ENCODE data around the gene KLK10. TPM values are rescaled to one million over a fixed set of nuclear protein-coding genes. Genes with fewer than 3 reads are reported as not detected.
"Not testable (repeated sequence)": the region's sequence is repeated elsewhere in the genome, so short reads cannot be mapped to it uniquely, and the experiment has no call there.

KLK10 gene
- total RNA-seq, 1 experiment from 2014 or later = 28.0 TPM

- Histone ChIP-seq H3K4me3 (no peak overlapping the region), H3K9me2 (ENCODE audit: insufficient read depth) (no peaks in the 10 kb centered on the region), H3F3A (ENCODE audit: insufficient read depth, low read depth) (peaks cover 63% of the 10 kb centered on the region), H3K79me2 (ENCODE audit: low read depth) (peaks cover 18% of the 10 kb centered on the region), H3K27ac (peak overlapping the region; percentile 78), H3K4me2 (peak overlapping the region; percentile 54), H3K27me3 (ENCODE audit: insufficient read depth, low read depth) (no peaks in the 10 kb centered on the region), H3K9me3 (ENCODE audit: insufficient read depth, low read depth) (no peaks in the 10 kb centered on the region), H3K36me3 (ENCODE audit: low read depth) (peaks cover 14% of the 10 kb centered on the region; the same call in 1 of the 2 replicates), H2AFZ (no peak overlapping the region), H3K4me1 (replicated peaks; ENCODE audit: insufficient read depth) (peaks cover 70% of the 10 kb centered on the region), H4K20me1 (ENCODE audit: insufficient read depth) (no peaks in the 10 kb centered on the region)
- peak; percentile 63 to 99 for DNase-seq
- ChIA-PET CTCF (interaction anchor here (1.3 kb wide), 1 partner anchor 44 kb away, joined by 6 read pairs; no protein-coding TSS in a partner anchor), POLR2A (ENCODE audit: unreplicated experiment) (interaction anchor here (0.5 to 1.1 kb wide), 3 partner anchors 10 to 46 kb away, joined by 7 to 8 read pairs (median 7); partner anchors contain the start of gene KLK5)
- BruUV-seq (replicated peaks) = no TSS peak
- intact Hi-C loops (cut with micrococcal nuclease; ENCODE audit: unreplicated experiment) = no loop called here
- TF ChIP-seq, protein P1, sequence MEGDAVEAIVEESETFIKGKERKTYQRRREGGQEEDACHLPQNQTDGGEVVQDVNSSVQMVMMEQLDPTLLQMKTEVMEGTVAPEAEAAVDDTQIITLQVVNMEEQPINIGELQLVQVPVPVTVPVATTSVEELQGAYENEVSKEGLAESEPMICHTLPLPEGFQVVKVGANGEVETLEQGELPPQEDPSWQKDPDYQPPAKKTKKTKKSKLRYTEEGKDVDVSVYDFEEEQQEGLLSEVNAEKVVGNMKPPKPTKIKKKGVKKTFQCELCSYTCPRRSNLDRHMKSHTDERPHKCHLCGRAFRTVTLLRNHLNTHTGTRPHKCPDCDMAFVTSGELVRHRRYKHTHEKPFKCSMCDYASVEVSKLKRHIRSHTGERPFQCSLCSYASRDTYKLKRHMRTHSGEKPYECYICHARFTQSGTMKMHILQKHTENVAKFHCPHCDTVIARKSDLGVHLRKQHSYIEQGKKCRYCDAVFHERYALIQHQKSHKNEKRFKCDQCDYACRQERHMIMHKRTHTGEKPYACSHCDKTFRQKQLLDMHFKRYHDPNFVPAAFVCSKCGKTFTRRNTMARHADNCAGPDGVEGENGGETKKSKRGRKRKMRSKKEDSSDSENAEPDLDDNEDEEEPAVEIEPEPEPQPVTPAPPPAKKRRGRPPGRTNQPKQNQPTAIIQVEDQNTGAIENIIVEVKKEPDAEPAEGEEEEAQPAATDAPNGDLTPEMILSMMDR (conservative IDR thresholded peaks at IDR 0.05) = no peak
- TF ChIP-seq EZH2 (IDR thresholded peaks at IDR 0.05; ENCODE audit: low read depth) = no peak
Measured at GRCh38 chr19:50972795-50973376, 46.6 kb downstream of the KLK10 start.

DNA sequence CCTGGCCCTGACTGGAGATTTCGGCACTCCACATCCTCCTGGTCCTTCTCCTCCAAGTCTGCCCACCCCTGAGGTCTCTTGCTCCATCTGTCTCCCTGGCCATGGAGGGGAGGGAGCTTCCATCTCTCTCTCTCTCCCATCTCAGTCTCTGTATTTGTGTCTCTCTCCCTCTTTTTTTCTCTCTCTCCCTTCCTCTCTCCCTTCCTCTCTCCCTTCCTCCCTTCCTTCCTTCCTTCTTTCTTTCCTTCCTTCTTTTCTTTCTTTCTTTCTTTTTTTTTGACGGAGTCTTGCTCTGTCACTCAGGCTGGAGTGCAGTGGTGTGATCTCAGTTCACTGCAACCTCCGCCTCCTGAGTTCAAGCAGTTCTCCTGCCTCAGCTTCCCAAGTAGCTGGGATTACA, 49.7 kb downstream of the KLK10 start:
- Histone ChIP-seq H3K4me1 (replicated peaks; ENCODE audit: insufficient read depth) (peaks cover 81% of the 10 kb centered on the region), H3K4me2 (peak overlapping the region; percentile 89), H3K79me2 (ENCODE audit: low read depth) (peaks cover 49% of the 10 kb centered on the region), H3K4me3 (peak overlapping the region; percentile 76; the same call in 1 of the 2 replicates), H3K27ac (peak overlapping the region; percentile 92), H3K36me3 (ENCODE audit: low read depth) (peaks cover 14% of the 10 kb centered on the region), H3F3A (ENCODE audit: insufficient read depth, low read depth) (peaks cover 62% of the 10 kb centered on the region)
- BruUV-seq (replicated peaks); H2AFZ ChIP-seq; DNase-seq; CTCF ChIA-PET; H3K9me3 ChIP-seq (ENCODE audit: insufficient read depth, low read depth); H3K9me2 ChIP-seq (ENCODE audit: insufficient read depth); H4K20me1 ChIP-seq (ENCODE audit: insufficient read depth); H3K27me3 ChIP-seq (ENCODE audit: insufficient read depth, low read depth): not testable (repeated sequence)
- intact Hi-C loops (cut with micrococcal nuclease; ENCODE audit: unreplicated experiment) = loop anchor here (1.0 to 2.0 kb wide), 5 partner anchors 22 to 127 kb away; partner anchors contain the start of gene KLK8
- POLR2A ChIA-PET (ENCODE audit: unreplicated experiment) = interaction anchor here (0.5 to 2.2 kb wide), 6 partner anchors 13 to 370 kb away, joined by 3 to 15 read pairs (median 6); partner anchors contain the start of gene KLK8

- BruUV-seq (replicated peaks) = no TSS peak
- Histone ChIP-seq H3F3A (ENCODE audit: insufficient read depth, low read depth) (peaks cover 64% of the 10 kb centered on the region), H3K9me3 (ENCODE audit: insufficient read depth, low read depth) (no peaks in the 10 kb centered on the region), H3K9me2 (ENCODE audit: insufficient read depth) (no peaks in the 10 kb centered on the region), H3K36me3 (ENCODE audit: low read depth) (peaks cover 18% of the 10 kb centered on the region), H3K4me2 (peak within 1 kb of the TSS; percentile 89), H3K4me3 (peak within 1 kb of the TSS; percentile 76), H3K27me3 (ENCODE audit: insufficient read depth, low read depth) (no peaks in the 10 kb centered on the region), H2AFZ (peak within 1 kb of the TSS; percentile 37; the same call in 1 of the 2 replicates), H4K20me1 (ENCODE audit: insufficient read depth) (no peaks in the 10 kb centered on the region), H3K4me1 (replicated peaks; ENCODE audit: insufficient read depth) (peaks cover 79% of the 10 kb centered on the region), H3K79me2 (ENCODE audit: low read depth) (peaks cover 53% of the 10 kb centered on the region), H3K27ac (peak within 1 kb of the TSS; percentile 92)
- intact Hi-C loops (cut with micrococcal nuclease; ENCODE audit: unreplicated experiment) = loop anchor here (1.0 to 2.0 kb wide), 5 partner anchors 23 to 127 kb away; partner anchors contain the start of gene KLK8
- POLR2A ChIA-PET (ENCODE audit: unreplicated experiment) = interaction anchor here (0.5 to 2.2 kb wide), 6 partner anchors 13 to 370 kb away, joined by 3 to 15 read pairs (median 6); partner anchors contain the start of gene KLK8
- DNase-seq = peak; percentile 97 to 99
- CTCF ChIA-PET = interaction anchor here (0.6 kb wide), 1 partner anchor 13 kb away, joined by 5 read pairs; no protein-coding TSS in a partner anchor
- no peak for TF ChIP-seq EZH2 (IDR thresholded peaks at IDR 0.05; ENCODE audit: low read depth)
- TF ChIP-seq, protein P1 (conservative IDR thresholded peaks at IDR 0.05) = no peak
Measured at GRCh38 chr19:50969413-50969760, 50.1 kb downstream of the KLK10 start, which contains the start of gene KLK6. Gene KLK6 (minus strand): TSS chr19:50969591. CDS start chr19:50968104, 1,487 bp downstream.

All from PC-9 (cell line).